C4-2B (cell line): ENCODE measurements around the gene CFAP97D2.

Experiments
- CTCF ChIP-seq: fragments of 450-650 bp; conservative IDR thresholded peaks from 2 replicates; pipeline ENCODE4 v1.5.1; 2017; ENCODE audit warnings: mild to moderate bottlenecking
- ZFX ChIP-seq: fragments of 450-650 bp; IDR thresholded peaks from 2 replicates; pipeline ENCODE4 v1.6.1; 2017

GRCh38 chr13:114167885-114168284 lies 11.2 kb upstream of the CFAP97D2 start:
- TF ChIP-seq ZFX, result no peak
- TF ChIP-seq CTCF, result no peak
